GM12891 (cell line): Measurements from ENCODE around the gene SLC28A1. TPM values are rescaled to one million over a fixed set of nuclear protein-coding genes. Genes with fewer than 3 reads are reported as not detected.
"Not testable (repeated sequence)": the region's sequence is repeated elsewhere in the genome, so short reads cannot be mapped to it uniquely, and the experiment has no call there.

Source experiments
- DNase-seq: peaks from one replicate; pipeline ENCODE4 v3.0.0; 2011; ENCODE audit warnings: low spot score; ENCODE audit not compliant: insufficient read length
- FAIRE-seq: peaks from 2 replicates; lab custom pipeline; 2011; peaks lifted over from hg19 to GRCh38; lab: Jason Lieb, UNC
- PAX5 ChIP-seq: IDR thresholded peaks from 2 replicates; pipeline ENCODE4 v1.6.1; 2011; ENCODE audit warnings: low read length, moderate library complexity, mild to moderate bottlenecking; ENCODE audit not compliant: insufficient read depth, severe bottlenecking
- POLR2A ChIP-seq: IDR thresholded peaks from 2 replicates; pipeline ENCODE4 v1.6.1; 2011; ENCODE audit warnings: low read depth, low read length, control low read depth
- POLR2AphosphoS5 ChIP-seq: IDR thresholded peaks from 2 replicates; pipeline ENCODE4 v1.6.1; 2011; ENCODE audit warnings: low read depth, low read length, control low read depth
- POU2F2 ChIP-seq: IDR thresholded peaks from 2 replicates; pipeline ENCODE4 v1.6.1; 2011; ENCODE audit warnings: low read depth, mild to moderate bottlenecking, control low read depth, low read length, moderate library complexity
- SPI1 ChIP-seq: IDR thresholded peaks from 2 replicates; pipeline ENCODE4 v1.6.1; 2011; ENCODE audit warnings: low read depth, low read length, control low read depth
- TAF1 ChIP-seq: IDR thresholded peaks from 2 replicates; pipeline ENCODE4 v1.6.1; 2011; ENCODE audit warnings: low read depth, low read length, control low read depth
- polyA plus RNA-seq: library from polyadenylated mRNA; unstranded; fragments of >200 nt; gene quantifications from one replicate; pipeline ENCODE4 v1.2.1, GENCODE V29; 2012; ENCODE audit warnings: low read depth, missing spikeins, inconsistent platforms; ENCODE audit not compliant: missing spikeins

Gene SLC28A1
- 0.05 TPM for polyA plus RNA-seq

- FAIRE-seq (no peak), DNase-seq (no peak)
- TF ChIP-seq SPI1 (no peak), POLR2AphosphoS5 (no peak), POU2F2 (no peak), PAX5 (no peak), TAF1 (no peak), POLR2A (no peak)
These were observed at the start of gene SLC28A1 for GRCh38 chr15:84883916-84884781. Gene SLC28A1, plus strand, starts transcription at chr15:84884662. Its CDS starts 3,099 bp downstream, at chr15:84887761.

GRCh38 chr15:84834969-84835368 is 49.5 kb upstream of the SLC28A1 start:
- DNase-seq, result no peak
- TF ChIP-seq POU2F2, result no peak
- TF ChIP-seq POLR2AphosphoS5, result no peak
- no peak for TF ChIP-seq SPI1
- TF ChIP-seq POLR2A, result no peak
- no peak for TF ChIP-seq PAX5
- no peak for TF ChIP-seq TAF1
- no peak for FAIRE-seq

GRCh38 chr15:84835661-84836337 is 48.7 kb upstream of the SLC28A1 start:
- no peak for DNase-seq
- FAIRE-seq, result no peak
- no peak for TF ChIP-seq TAF1
- TF ChIP-seq POLR2A, result no peak
- no peak for TF ChIP-seq POU2F2
- TF ChIP-seq PAX5, result no peak
- TF ChIP-seq POLR2AphosphoS5, result no peak
- no peak for TF ChIP-seq SPI1

GRCh38 chr15:84836844-84837243 is 47.6 kb upstream of the SLC28A1 start:
- DNase-seq (no peak), FAIRE-seq (no peak)
- TF ChIP-seq SPI1 (no peak), PAX5 (no peak), POLR2A (no peak), TAF1 (no peak), POU2F2 (no peak), POLR2AphosphoS5 (no peak)

- FAIRE-seq, result no peak
- DNase-seq, result no peak
These were observed 44.7 kb upstream of the SLC28A1 start for GRCh38 chr15:84839714-84840113.

GRCh38 chr15:84840255-84840654 is 44.2 kb upstream of the SLC28A1 start:
- TF ChIP-seq POU2F2 (no peak), PAX5 (no peak), SPI1 (no peak)
- no peak for FAIRE-seq
- no peak for DNase-seq

More at GRCh38 chr15:84839714-84840113, 44.7 kb upstream of the SLC28A1 start:
- TF ChIP-seq POLR2AphosphoS5 (no peak), SPI1 (no peak), TAF1 (no peak), PAX5 (no peak), POU2F2 (no peak), POLR2A (no peak)

GRCh38 chr15:84840741-84841429 is 43.6 kb upstream of the SLC28A1 start:
- FAIRE-seq, result no peak
- no peak for DNase-seq
- no peak for TF ChIP-seq TAF1
- TF ChIP-seq POLR2A, result no peak
- no peak for TF ChIP-seq PAX5
- TF ChIP-seq SPI1, result no peak
- TF ChIP-seq POU2F2, result no peak
- TF ChIP-seq POLR2AphosphoS5, result no peak

- FAIRE-seq (no peak), DNase-seq (no peak)
- TF ChIP-seq TAF1 (no peak), SPI1 (no peak), POLR2A (no peak), POLR2AphosphoS5 (no peak), PAX5 (no peak), POU2F2 (no peak)
These were observed 41.7 kb upstream of the SLC28A1 start for GRCh38 chr15:84842781-84843180.

- DNase-seq, result no peak
- no peak for FAIRE-seq
- TF ChIP-seq POLR2AphosphoS5, result no peak
- TF ChIP-seq POU2F2, result no peak
- TF ChIP-seq PAX5, result no peak
- TF ChIP-seq SPI1, result no peak
- no peak for TF ChIP-seq TAF1
- TF ChIP-seq POLR2A, result no peak
These were observed 39.5 kb upstream of the SLC28A1 start for GRCh38 chr15:84844964-84845363.

GRCh38 chr15:84845631-84846030 is 38.8 kb upstream of the SLC28A1 start:
- FAIRE-seq, result peak; percentile 59
- DNase-seq, result not testable (repeated sequence)
